Tibial nerve (tissue), 4 donors: ENCODE data around the gene GALNT18. TPM values are rescaled to one million over a fixed set of nuclear protein-coding genes. Genes with fewer than 3 reads are reported as not detected.

Experiments used
- DNase-seq, 2 donors: peaks; one replicate each; pipeline ENCODE4 v3.0.0-alpha.2; 2019; ENCODE audit warnings: low spot score in 2 of 2
- H3K27ac ChIP-seq, 4 donors: fragments of 200-600 bp; sonication (generic) in 3 of 4; one replicate each; pipeline ENCODE4 v1.5.1; 2017 to 2019; ENCODE audit warnings: mild to moderate bottlenecking in 1 of 4
- H3K27me3 ChIP-seq, 2 donors: fragments of 200-600 bp; sonication (generic) in 1 of 2; one replicate each; pipeline versions ENCODE4 v1.5.1 to v1.6.0; 2017 to 2019
- H3K36me3 ChIP-seq, 3 donors: fragments of 200-600 bp; sonication (generic); one replicate each; pipeline ENCODE4 v1.5.1; 2018 to 2019
- H3K4me1 ChIP-seq, 4 donors: fragments of 200-600 bp; sonication (generic) in 3 of 4; one replicate each; pipeline ENCODE4 v1.5.1; 2017 to 2019
- H3K4me3 ChIP-seq, 4 donors: fragments of 200-600 bp; sonication (generic) in 3 of 4; one replicate each; pipeline ENCODE4 v1.5.1; 2017 to 2019; ENCODE audit warnings: mild to moderate bottlenecking in 1 of 4, moderate library complexity in 1 of 4
- H3K9me3 ChIP-seq, 4 donors: fragments of 200-600 bp; sonication (generic) in 3 of 4; one replicate each; pipeline ENCODE4 v1.5.1; 2017 to 2019
- EP300 ChIP-seq, 2 donors: sonication (generic); formaldehyde crosslinking; IDR thresholded peaks; one replicate each; pipeline ENCODE4 v1.6.1; 2017; ENCODE audit warnings: antibody characterized with exemption in 2 of 2, mild to moderate bottlenecking in 1 of 2
- POLR2A ChIP-seq, 2 donors: fragments of 450-650 bp; IDR thresholded peaks; one replicate each; pipeline ENCODE4 v1.6.1; 2017; ENCODE audit warnings: antibody characterized with exemption in 2 of 2, mild to moderate bottlenecking in 2 of 2, moderate library complexity in 2 of 2
- WGBS, 2 donors: methylation state at CpG; one replicate each; pipeline ENCODE4 v1.1.5; 2018; 5-methylcytosine and 5-hydroxymethylcytosine counted together
- total RNA-seq, 4 donors: library from RNA; depleted of rRNA; stranded (reverse); fragments of >200 nt; gene quantifications; one replicate each; pipeline ENCODE4 v1.1.0, GENCODE V29; 2016
- TF ChIP-seq, protein P1 (sequence below), 5 experiments: fragments of 200-600 bp in 3 of 5; fragments of 450-650 bp in 2 of 5; sonication (generic) in 3 of 5; IDR thresholded peaks; one replicate each; pipeline ENCODE4 v1.5.1; 2016 to 2019; ENCODE audit warnings: antibody characterized with exemption in 5 of 5, mild to moderate bottlenecking in 3 of 5, moderate library complexity in 2 of 5

GALNT18 gene
- total RNA-seq, 4 donors from 2014 or later: 11.3 to 32.4 (median 23.9) TPM

- 58 to 66% methylated on average over 3 of the region's 3 CpGs for WGBS, 2 donors
- TF ChIP-seq POLR2A (IDR thresholded peaks at IDR 0.05) (no peak), EP300 (IDR thresholded peaks at IDR 0.05) (no peak)
- TF ChIP-seq, protein P1, sequence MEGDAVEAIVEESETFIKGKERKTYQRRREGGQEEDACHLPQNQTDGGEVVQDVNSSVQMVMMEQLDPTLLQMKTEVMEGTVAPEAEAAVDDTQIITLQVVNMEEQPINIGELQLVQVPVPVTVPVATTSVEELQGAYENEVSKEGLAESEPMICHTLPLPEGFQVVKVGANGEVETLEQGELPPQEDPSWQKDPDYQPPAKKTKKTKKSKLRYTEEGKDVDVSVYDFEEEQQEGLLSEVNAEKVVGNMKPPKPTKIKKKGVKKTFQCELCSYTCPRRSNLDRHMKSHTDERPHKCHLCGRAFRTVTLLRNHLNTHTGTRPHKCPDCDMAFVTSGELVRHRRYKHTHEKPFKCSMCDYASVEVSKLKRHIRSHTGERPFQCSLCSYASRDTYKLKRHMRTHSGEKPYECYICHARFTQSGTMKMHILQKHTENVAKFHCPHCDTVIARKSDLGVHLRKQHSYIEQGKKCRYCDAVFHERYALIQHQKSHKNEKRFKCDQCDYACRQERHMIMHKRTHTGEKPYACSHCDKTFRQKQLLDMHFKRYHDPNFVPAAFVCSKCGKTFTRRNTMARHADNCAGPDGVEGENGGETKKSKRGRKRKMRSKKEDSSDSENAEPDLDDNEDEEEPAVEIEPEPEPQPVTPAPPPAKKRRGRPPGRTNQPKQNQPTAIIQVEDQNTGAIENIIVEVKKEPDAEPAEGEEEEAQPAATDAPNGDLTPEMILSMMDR (IDR thresholded peaks at IDR 0.05): no peak
These were observed 240.9 kb downstream of the GALNT18 start for GRCh38 chr11:11380883-11381282.

DNA sequence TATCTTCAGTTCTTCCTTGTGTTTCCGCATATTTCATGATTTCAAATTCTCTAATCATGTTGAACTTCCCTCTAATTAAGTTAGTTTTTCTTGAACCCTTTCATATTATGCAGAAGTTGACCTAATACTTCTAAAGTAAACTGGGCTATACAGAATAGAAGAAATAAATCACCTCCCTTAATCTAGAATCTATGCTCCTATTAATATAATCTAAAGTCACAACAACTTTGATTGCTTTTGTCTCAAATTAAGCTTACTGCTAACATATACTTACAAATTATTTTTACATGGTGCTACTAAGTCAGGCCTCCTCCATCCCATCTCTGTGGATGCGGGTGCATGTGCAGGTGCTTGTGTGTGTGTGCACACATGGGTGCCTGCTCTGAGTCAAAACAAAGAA is 241.5 kb downstream of the GALNT18 start:
- Histone ChIP-seq H3K4me1 (no peaks in the 10 kb centered on the region), H3K27me3 (no peaks in the 10 kb centered on the region), H3K27ac (no peak overlapping the region), H3K4me3 (no peak overlapping the region), H3K36me3 (peaks cover 0 to 25% (median 0%) of the 10 kb centered on the region in 3 donors), H3K9me3 (no peaks in the 10 kb centered on the region)
- TF ChIP-seq POLR2A (IDR thresholded peaks at IDR 0.05): no peak
- no peak for TF ChIP-seq EP300 (IDR thresholded peaks at IDR 0.05)
- TF ChIP-seq, protein P1 (IDR thresholded peaks at IDR 0.05): no peak
- DNase-seq: no peak
- WGBS, 2 donors: 99 to 100% methylated on average over 2 of the region's 2 CpGs

More at GRCh38 chr11:11380883-11381282, 240.9 kb downstream of the GALNT18 start:
- Histone ChIP-seq H3K4me1 (no peaks in the 10 kb centered on the region), H3K27ac (no peak overlapping the region), H3K36me3 (peaks cover 0 to 25% (median 0%) of the 10 kb centered on the region in 3 donors), H3K27me3 (no peaks in the 10 kb centered on the region), H3K4me3 (no peak overlapping the region), H3K9me3 (no peaks in the 10 kb centered on the region)
- no peak for DNase-seq

- 94 to 98% methylated on average over 3 of the region's 3 CpGs for WGBS, 2 donors
- H3K4me1 ChIP-seq: no peaks in the 10 kb centered on the region
- H3K4me3 ChIP-seq: no peak overlapping the region
- TF ChIP-seq POLR2A (IDR thresholded peaks at IDR 0.05): no peak
- TF ChIP-seq EP300 (IDR thresholded peaks at IDR 0.05): no peak
- TF ChIP-seq, protein P1 (IDR thresholded peaks at IDR 0.05): no peak
- no peaks in the 10 kb centered on the region for H3K9me3 ChIP-seq
- no peak overlapping the region for H3K27ac ChIP-seq
- H3K36me3 ChIP-seq: peaks cover 0 to 25% (median 0%) of the 10 kb centered on the region in 3 donors
- DNase-seq: no peak
- H3K27me3 ChIP-seq: no peaks in the 10 kb centered on the region
These were observed 242.1 kb downstream of the GALNT18 start for GRCh38 chr11:11379661-11380060.

GRCh38 chr11:11378184-11378940 is 243.4 kb downstream of the GALNT18 start:
- Histone ChIP-seq H3K27me3 (no peaks in the 10 kb centered on the region), H3K36me3 (peaks cover 0 to 25% (median 0%) of the 10 kb centered on the region in 3 donors), H3K9me3 (no peaks in the 10 kb centered on the region), H3K27ac (no peak overlapping the region), H3K4me3 (no peak overlapping the region), H3K4me1 (no peaks in the 10 kb centered on the region)
- TF ChIP-seq POLR2A (IDR thresholded peaks at IDR 0.05) (no peak), EP300 (IDR thresholded peaks at IDR 0.05) (no peak)
- TF ChIP-seq, protein P1 (IDR thresholded peaks at IDR 0.05): no peak
- no peak for DNase-seq
- 87% methylated on average over 8 of the region's 8 CpGs for WGBS, 2 donors

DNA sequence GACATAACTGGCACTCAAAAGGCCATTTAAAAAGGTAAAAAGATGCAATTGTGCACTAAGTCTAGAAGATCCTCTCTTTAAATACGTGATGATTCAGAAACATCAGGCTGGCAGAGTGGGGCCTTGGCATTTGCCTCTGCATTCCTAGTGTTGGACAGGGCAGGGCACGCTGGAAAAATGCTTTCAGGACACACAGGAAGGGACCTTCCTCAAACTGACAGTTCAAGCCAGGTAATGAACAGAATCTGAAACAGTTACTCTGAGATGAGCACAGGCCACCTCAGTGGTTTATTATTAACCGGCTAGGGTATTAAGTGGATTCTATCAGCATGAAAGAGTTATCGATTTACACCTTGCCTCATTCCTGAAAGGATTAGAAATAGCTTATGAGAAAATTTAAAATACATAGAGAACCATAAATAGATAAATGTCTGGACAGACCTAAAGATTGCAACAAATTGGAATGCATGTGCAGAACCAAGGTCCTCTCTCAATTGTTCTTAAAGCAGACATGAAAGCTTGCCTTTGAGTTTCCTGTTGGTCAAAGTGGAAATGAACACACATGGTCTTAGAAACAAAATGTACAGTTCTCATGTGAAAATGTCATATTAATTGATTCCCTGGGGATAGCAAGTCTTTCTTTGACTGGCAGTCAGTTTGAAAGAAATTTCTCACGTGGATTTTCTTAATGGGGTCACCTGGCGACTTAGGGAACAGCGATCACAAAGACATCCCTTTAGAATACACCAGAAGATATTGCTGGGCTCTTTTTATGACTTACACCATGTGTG is 247.3 kb downstream of the GALNT18 start:
- no peak for DNase-seq
- peaks cover 0 to 10% (median 0%) of the 10 kb centered on the region in 4 donors for H3K4me1 ChIP-seq
- no peak for TF ChIP-seq POLR2A (IDR thresholded peaks at IDR 0.05)
- TF ChIP-seq, protein P1 (IDR thresholded peaks at IDR 0.05): no peak
- TF ChIP-seq EP300 (IDR thresholded peaks at IDR 0.05): no peak
- no peaks in the 10 kb centered on the region for H3K9me3 ChIP-seq
- H3K27me3 ChIP-seq: no peaks in the 10 kb centered on the region
- H3K27ac ChIP-seq: no peak overlapping the region
- 88 to 89% methylated on average over 7 of the region's 7 CpGs for WGBS, 2 donors
- H3K4me3 ChIP-seq: no peak overlapping the region
- peaks cover 0 to 28% (median 0%) of the 10 kb centered on the region in 3 donors for H3K36me3 ChIP-seq
